ENCODE results near the gene ECHS1. TPM values are rescaled to one million over a fixed set of nuclear protein-coding genes. Genes with fewer than 3 reads are reported as not detected.

Gene ECHS1
- total and polyA plus RNA-seq, 2 of the 8 experiments (the other 6 are each of a cell fraction or from before 2014, with no cell fraction given) = 41.7 to 101 TPM

DNA sequence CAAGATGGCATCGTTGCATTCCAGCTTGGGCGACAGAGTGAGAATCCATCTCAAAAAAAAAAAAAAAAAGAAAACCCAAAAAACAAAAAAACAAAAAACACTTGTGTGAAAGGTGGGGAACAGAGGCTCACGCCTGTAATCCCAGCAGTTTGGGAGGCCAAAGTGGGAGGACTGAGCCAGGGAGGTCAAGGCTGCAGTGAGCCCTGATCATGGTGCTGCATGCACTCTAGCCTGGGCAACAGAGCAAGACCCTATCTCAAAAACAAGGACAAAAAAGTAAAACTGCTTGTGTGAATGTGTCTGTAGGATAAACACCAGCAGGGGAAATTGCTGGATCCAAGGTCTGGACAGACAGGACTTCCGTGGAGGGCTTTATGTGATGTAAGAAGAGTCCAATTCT is 10.4 kb upstream of the ECHS1 start:
- Histone ChIP-seq H2BK5ac (ENCODE audit: low read depth, low read length) (no peak overlapping the region), H4K8ac (ENCODE audit: extremely low read depth, insufficient read depth, low read length) (no peak overlapping the region), H3K9ac (replicated peaks in 1 of 4; ENCODE audit: extremely low read depth in 1 of 4, low read depth in 3 of 4, low read length in 3 of 4) (no peak overlapping the region), H3K4ac (replicated peaks; ENCODE audit: insufficient read length, low read depth, low read length) (no peak overlapping the region), H2AFZ (ENCODE audit: low read length) (no peak overlapping the region), H3K14ac (ENCODE audit: insufficient read length) (no peak overlapping the region), H3K23me2 (ENCODE audit: low read depth, low read length) (peaks cover 6% of the 10 kb centered on the region; the same call in 1 of the 2 replicates), H3K4me1 (replicated peaks in 1 of 4; ENCODE audit: control insufficient read depth in 3 of 4, insufficient read depth in 4 of 4, low read length in 3 of 4) (peaks cover 0 to under 1% (median 0%) of the 10 kb centered on the region in 4 experiments; a peak in 1 of 7 replicates), H3K23ac (ENCODE audit: insufficient read length) (no peak overlapping the region), H4K5ac (ENCODE audit: insufficient read length, low read depth, low read length) (no peak overlapping the region), H2BK12ac (ENCODE audit: low read depth, low read length) (no peak overlapping the region), H3K4me2 (ENCODE audit: insufficient read depth in 1 of 2, low read depth in 2 of 2, low read length in 2 of 2) (no peak overlapping the region), H3K4me3 (ENCODE audit: extremely low read depth in 1 of 4, insufficient read depth in 2 of 4, low read depth in 3 of 4, low read length in 4 of 4) (no peak overlapping the region), H3K36me3 (ENCODE audit: control insufficient read depth in 2 of 4, insufficient read depth in 4 of 4, low read length in 3 of 4) (no peaks in the 10 kb centered on the region), H3K18ac (ENCODE audit: extremely low read depth, low read length) (no peak overlapping the region), H3K56ac (replicated peaks; ENCODE audit: insufficient read length, low read depth, low read length) (no peak overlapping the region), H3K27me3 (replicated peaks in 1 of 4; ENCODE audit: control insufficient read depth in 3 of 4, extremely low read depth in 1 of 4, insufficient read depth in 3 of 4, low read length in 3 of 4) (peaks cover 0 to 11% (median 3%) of the 10 kb centered on the region in 4 experiments; a peak in 5 of 7 replicates), H4K20me1 (replicated peaks in 1 of 2; ENCODE audit: control insufficient read depth in 1 of 2, insufficient read depth in 2 of 2, low read length in 2 of 2) (peaks cover 0 to 1% of the 10 kb centered on the region in 2 experiments), H2BK20ac (ENCODE audit: low read length) (no peak overlapping the region), H2BK15ac (ENCODE audit: low read length) (no peak overlapping the region), H4K91ac (replicated peaks; ENCODE audit: insufficient read length, low read length) (no peak overlapping the region), H3K9me3 (ENCODE audit: insufficient read depth in 2 of 2, low read depth in 1 of 2, low read length in 1 of 2) (no peaks in the 10 kb centered on the region), H3K79me1 (ENCODE audit: low read depth, low read length) (no peaks in the 10 kb centered on the region), H2AK5ac (ENCODE audit: low read depth, low read length) (no peak overlapping the region), H3K27ac (ENCODE audit: low read depth, low read length) (no peak overlapping the region), H2BK120ac (replicated peaks; ENCODE audit: low read depth, low read length) (no peak overlapping the region), H3K79me2 (ENCODE audit: control insufficient read depth in 1 of 2, insufficient read depth in 2 of 2, low read length in 2 of 2) (no peaks in the 10 kb centered on the region)
- no peak for DNase-seq (ENCODE audit: low read depth in 1 of 2, low spot score in 2 of 2)
- no peak for FAIRE-seq
- WGBS, 2 experiments (ENCODE audit: extremely low coverage in 1 of 2, insufficient coverage in 1 of 2, insufficient read length in 1 of 2, insufficient replicate concordance in 2 of 2, low coverage in 1 of 2, low lambda C conversion rate in 2 of 2, missing lambda C conversion rate in 1 of 2) = 88% methylated on average over 3 of the region's 4 CpGs; no CpG with 5 or more reads in 1 of the 2 experiments
- TF ChIP-seq SAP30 (IDR thresholded peaks at IDR 0.05; ENCODE audit: insufficient read depth, insufficient replicate concordance, low read length) = no peak
- TF ChIP-seq TAF7 (optimal IDR thresholded peaks at IDR 0.05; ENCODE audit: borderline replicate concordance, low read depth, low read length) = no peak
- no peak for TF ChIP-seq BACH1 (IDR thresholded peaks at IDR 0.05; ENCODE audit: low read length)
- no peak for TF ChIP-seq CBX5 (IDR thresholded peaks at IDR 0.05; ENCODE audit: low read depth, low read length)
- no peak for TF ChIP-seq EGR1 (IDR thresholded peaks at IDR 0.05; ENCODE audit: borderline replicate concordance, low read depth, low read length)
- no peak for TF ChIP-seq KDM1A (IDR thresholded peaks at IDR 0.05; ENCODE audit: borderline replicate concordance, low read length)
- no peak for TF ChIP-seq BCL11A (IDR thresholded peaks at IDR 0.05; ENCODE audit: low read depth in 2 of 2, low read length in 2 of 2)
- TF ChIP-seq CHD1 (IDR thresholded peaks at IDR 0.05; ENCODE audit: low read depth, low read length) = no peak
- TF ChIP-seq SP1 (IDR thresholded peaks at IDR 0.05; ENCODE audit: low read depth, low read length) = no peak
- TF ChIP-seq NANOG (IDR thresholded peaks at IDR 0.05; ENCODE audit: insufficient read depth, low read depth, low read length, poor library complexity, severe bottlenecking) = no peak
- no peak for TF ChIP-seq SP4 (IDR thresholded peaks at IDR 0.05; ENCODE audit: low read length)
- CTCF ChIA-PET (ENCODE audit: partially characterized antibody) = no interaction called here
- POLR2A ChIA-PET (ENCODE audit: partially characterized antibody) = interaction anchor here (2.3 kb wide), 1 partner anchor 38 kb away, joined by 5 read pairs; no protein-coding TSS in a partner anchor
